BLaER1 (cell line): ENCODE results near the gene CTDP1.

ENCODE experiments used
- H3K27ac ChIP-seq: shearing (Covaris generic); formaldehyde crosslinking; 2 replicates; pipeline ENCODE4 v1.8.1; 2022
- H3K27me3 ChIP-seq: shearing (Covaris generic); formaldehyde crosslinking; 2 replicates; pipeline ENCODE4 v1.8.1; 2022
- H3K36me3 ChIP-seq: shearing (Covaris generic); formaldehyde crosslinking; 2 replicates; pipeline ENCODE4 v1.8.1; 2022
- H3K4me1 ChIP-seq: shearing (Covaris generic); formaldehyde crosslinking; 2 replicates; pipeline ENCODE4 v1.8.1; 2022
- H3K4me2 ChIP-seq: shearing (Covaris generic); formaldehyde crosslinking; 2 replicates; pipeline ENCODE4 v1.8.1; 2022
- H3K4me3 ChIP-seq: shearing (Covaris generic); formaldehyde crosslinking; 2 replicates; pipeline ENCODE4 v1.8.1; 2022
- H3K9ac ChIP-seq: shearing (Covaris generic); formaldehyde crosslinking; 2 replicates; pipeline ENCODE4 v1.8.1; 2022
- H3K9me3 ChIP-seq: shearing (Covaris generic); formaldehyde crosslinking; 2 replicates; pipeline ENCODE4 v1.8.1; 2022
- H4K20me1 ChIP-seq: shearing (Covaris generic); formaldehyde crosslinking; 2 replicates; pipeline ENCODE4 v1.8.1; 2022
- Cebpa-rat ChIP-seq: shearing (Covaris generic); IDR thresholded peaks from 2 replicates; pipeline ENCODE4 v1.8.1; 2022

Gene CTDP1

DNA sequence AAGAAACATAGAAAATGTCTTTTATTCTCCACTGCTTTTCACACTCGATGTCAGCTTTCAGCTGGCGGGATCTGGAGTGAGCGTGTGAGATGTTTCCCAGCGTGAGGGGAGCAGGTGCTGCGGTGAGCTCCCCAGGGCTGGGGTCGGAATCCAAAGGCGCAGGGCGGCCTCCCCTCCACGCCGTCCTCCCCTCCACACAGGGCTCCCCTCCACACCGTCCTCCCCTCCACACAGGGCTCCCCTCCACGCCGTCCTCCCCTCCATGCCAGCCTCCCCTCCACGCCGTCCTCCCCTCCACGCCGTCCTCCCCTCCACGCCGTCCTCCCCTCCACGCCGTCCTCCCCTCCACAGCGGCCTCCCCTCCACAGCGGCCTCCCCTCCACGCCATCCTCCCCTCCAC lies 91.2 kb downstream of the CTDP1 start:
- no peak for TF ChIP-seq Cebpa-rat
- Histone ChIP-seq H3K27ac (no peak overlapping the region), H3K9ac (no peak overlapping the region), H3K36me3 (no peaks in the 10 kb centered on the region), H3K4me3 (no peak overlapping the region), H3K4me1 (no peaks in the 10 kb centered on the region), H3K4me2 (no peak overlapping the region), H3K27me3 (peaks cover 7% of the 10 kb centered on the region), H4K20me1 (no peaks in the 10 kb centered on the region), H3K9me3 (peaks cover 20% of the 10 kb centered on the region)

DNA sequence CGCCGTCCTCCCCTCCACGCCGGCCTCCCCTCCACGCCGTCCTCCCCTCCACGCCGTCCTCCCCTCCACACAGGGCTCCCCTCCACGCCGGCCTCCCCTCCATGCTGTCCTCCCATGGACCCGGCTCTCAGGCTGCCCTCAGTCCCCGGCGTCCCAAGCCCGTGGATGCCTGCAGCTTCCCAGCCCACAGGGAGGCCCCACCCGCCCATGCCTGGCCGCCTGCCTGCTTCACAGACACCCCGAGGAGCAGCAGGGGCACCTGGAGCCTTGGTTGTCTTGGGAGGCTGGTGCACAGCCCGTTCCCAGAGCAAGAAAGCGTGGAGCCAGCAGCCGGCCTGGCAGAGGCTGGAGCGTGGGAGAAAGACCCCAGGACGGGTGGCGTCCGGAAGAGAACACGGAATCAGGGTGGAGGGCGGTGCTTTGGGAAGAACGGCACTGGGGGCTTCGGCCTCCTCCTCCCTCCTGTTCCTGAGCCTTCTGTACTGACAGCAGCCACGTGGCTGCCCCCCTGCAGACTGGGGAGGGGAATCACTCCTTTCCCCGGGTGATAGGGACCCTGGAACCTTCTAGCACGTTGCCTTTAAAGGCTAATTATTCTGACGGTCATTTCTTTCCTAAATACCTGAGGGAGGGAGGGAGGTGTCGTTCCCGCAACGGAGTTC lies 92.0 kb downstream of the CTDP1 start:
- TF ChIP-seq Cebpa-rat: no peak

DNA sequence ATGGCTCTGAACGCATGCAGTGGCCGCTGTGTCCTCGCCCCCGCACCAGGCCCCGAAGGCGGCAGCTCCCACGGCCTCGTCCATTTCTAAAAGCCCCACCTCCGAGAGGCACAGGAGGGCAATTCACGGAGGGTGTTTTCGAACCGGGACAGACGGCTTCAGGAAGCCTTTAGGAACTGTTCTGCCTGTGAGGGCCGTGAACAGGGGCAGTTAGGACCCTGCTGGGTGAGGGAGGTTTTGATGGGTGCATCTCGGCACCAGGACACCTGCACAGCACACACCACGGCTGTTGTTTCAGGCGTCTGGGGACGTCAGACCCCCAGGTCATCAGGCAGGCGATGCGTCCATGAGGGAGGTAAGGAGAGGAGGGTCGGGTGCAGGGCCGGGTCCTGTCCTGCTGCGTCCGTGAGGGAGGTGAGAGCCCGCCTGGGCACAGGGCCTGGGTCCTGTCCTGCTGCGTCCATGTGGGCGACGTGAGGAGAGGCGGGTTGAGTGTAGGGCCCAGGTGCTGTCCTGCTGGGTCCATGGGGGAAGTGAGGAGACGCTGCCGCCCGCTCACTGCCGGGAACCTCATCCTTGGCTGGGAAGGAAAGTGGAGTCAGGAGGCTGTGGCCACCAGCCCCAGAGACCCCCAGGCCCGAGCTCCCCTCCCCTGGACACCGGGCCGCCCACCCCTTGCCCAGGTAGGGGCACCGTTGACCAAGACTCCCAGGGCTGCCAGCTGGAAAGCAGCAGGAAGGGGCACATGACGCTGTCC lies 92.7 kb downstream of the CTDP1 start:
- Histone ChIP-seq H3K27me3 (peaks cover 11% of the 10 kb centered on the region), H3K4me1 (no peaks in the 10 kb centered on the region), H3K36me3 (no peaks in the 10 kb centered on the region), H3K9me3 (peaks cover 17% of the 10 kb centered on the region), H3K9ac (no peak overlapping the region), H4K20me1 (no peaks in the 10 kb centered on the region), H3K27ac (no peak overlapping the region), H3K4me3 (no peak overlapping the region), H3K4me2 (no peak overlapping the region)
- no peak for TF ChIP-seq Cebpa-rat

More for the DNA sequence above, 92.0 kb downstream of the CTDP1 start:
- no peaks in the 10 kb centered on the region for H4K20me1 ChIP-seq
- peaks cover 8% of the 10 kb centered on the region for H3K27me3 ChIP-seq
- H3K4me2 ChIP-seq: no peak overlapping the region
- H3K9ac ChIP-seq: no peak overlapping the region
- no peaks in the 10 kb centered on the region for H3K36me3 ChIP-seq
- no peak overlapping the region for H3K27ac ChIP-seq
- H3K4me3 ChIP-seq: no peak overlapping the region
- H3K9me3 ChIP-seq: peaks cover 20% of the 10 kb centered on the region
- H3K4me1 ChIP-seq: no peaks in the 10 kb centered on the region

DNA sequence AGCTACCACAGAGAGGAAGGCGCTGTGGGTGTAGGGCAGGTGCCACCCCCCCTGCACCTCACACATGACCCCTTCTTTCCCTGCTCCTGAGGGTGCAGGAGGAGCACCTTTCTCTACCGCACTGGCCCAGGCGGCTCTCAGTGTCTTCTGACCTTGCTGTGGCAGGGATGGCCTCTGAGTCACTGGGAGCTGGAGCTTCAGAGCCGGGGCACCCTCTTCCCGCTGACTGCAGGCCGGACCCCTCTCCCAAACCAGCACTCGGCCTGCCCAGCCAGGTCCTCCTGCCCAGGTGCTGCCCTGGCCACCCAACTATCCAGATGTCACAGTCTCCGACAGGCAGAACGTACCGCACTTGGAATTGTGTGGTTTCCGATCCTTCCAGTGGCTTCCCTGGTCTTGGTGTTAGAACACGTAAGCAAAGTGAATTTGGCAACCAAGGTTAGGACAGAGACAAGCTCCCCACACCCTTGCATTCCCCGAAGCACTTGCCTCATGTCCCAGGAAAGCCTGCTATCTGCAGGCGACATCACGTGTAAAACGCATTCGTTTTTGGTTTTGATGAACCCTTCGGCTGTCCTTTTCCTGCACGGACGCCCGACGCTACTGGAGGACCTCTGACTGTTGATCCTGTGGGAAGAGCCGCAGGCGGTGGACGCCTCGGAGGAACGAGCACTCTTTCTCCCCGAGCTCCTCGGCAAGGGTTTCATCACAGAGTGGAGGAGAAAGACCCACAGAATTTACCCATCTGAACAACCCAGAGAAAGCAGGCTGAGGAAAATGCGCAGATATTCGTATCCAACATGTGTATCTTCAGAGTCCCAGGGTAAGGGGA lies 93.5 kb downstream of the CTDP1 start:
- H3K4me3 ChIP-seq: no peak overlapping the region
- no peak overlapping the region for H3K4me2 ChIP-seq
- H3K36me3 ChIP-seq: no peaks in the 10 kb centered on the region
- H3K4me1 ChIP-seq: no peaks in the 10 kb centered on the region
- H3K9me3 ChIP-seq: peaks cover 9% of the 10 kb centered on the region
- no peak overlapping the region for H3K27ac ChIP-seq
- H4K20me1 ChIP-seq: no peaks in the 10 kb centered on the region
- peaks cover 13% of the 10 kb centered on the region for H3K27me3 ChIP-seq
- H3K9ac ChIP-seq: no peak overlapping the region
- no peak for TF ChIP-seq Cebpa-rat

DNA sequence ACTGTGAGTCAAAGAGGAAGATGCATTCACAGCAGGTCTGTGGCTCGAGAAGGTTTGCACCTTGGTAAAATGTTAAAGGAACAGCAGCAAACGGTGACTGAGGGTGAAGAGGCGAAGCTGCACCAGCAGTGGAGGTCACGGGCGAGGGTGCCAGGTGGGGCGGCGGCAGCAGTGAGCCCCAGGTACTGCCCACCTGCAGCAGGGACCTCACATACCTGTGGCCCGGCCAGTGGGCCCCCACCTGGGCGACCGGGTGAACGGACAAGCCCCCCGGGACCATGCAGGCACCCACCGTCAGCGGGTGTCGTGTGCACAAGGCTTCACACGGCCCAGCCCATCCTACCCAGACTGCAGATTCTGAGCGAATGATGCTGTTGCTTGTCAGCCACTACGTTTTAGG lies 94.5 kb downstream of the CTDP1 start:
- no peaks in the 10 kb centered on the region for H3K36me3 ChIP-seq
- 0 out of 2 replicates have a peak, but pooled peaks cover 3% of the 10 kb centered on the region for H3K9me3 ChIP-seq
- H3K4me3 ChIP-seq: no peak overlapping the region
- no peak for TF ChIP-seq Cebpa-rat
- H3K4me2 ChIP-seq: no peak overlapping the region
- H3K4me1 ChIP-seq: no peaks in the 10 kb centered on the region
- no peaks in the 10 kb centered on the region for H4K20me1 ChIP-seq
- no peak overlapping the region for H3K27ac ChIP-seq
- H3K27me3 ChIP-seq: peaks cover 13% of the 10 kb centered on the region
- no peak overlapping the region for H3K9ac ChIP-seq

DNA sequence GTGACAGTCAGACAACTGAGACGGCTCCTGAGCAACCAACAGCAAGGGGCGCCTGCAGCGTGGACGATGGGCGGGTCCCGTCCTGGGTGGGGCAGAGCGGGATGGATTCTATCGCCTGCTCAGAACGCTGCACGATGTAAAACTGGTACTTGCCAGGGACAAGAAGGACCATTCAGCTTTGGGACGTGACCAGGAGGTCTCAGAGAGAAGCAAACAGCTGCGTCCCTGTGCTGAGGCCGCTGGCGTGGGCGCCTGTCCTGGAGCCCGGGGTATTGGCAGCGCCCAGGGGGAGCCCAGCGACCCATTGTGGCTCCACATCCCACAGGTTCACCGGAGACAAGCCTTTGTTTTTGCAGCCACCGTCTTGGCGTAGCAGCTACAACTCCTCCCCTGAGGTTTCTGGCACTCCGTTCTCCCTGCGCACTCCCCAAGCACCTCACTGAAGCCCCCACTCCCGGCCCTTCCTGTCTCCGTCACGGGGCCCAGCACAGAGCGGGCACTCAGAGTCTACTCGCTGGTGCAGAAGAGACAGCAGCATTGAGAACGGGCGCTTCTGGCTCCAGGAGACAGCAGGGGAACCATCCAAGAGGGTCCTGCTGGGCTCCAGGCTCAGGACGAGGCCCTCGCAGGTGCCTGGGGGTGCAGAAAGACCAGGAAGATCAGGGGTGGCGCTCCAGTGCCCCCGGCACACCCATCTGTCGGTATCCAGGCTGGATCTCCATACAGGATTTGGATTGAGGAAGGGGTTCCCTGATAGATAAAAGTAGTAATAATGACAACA lies 96.0 kb downstream of the CTDP1 start:
- no peaks in the 10 kb centered on the region for H3K36me3 ChIP-seq
- no peak overlapping the region for H3K9ac ChIP-seq
- H3K4me2 ChIP-seq: no peak overlapping the region
- H3K9me3 ChIP-seq: no peaks in the 10 kb centered on the region
- no peak overlapping the region for H3K27ac ChIP-seq
- H3K4me3 ChIP-seq: no peak overlapping the region
- peaks cover 13% of the 10 kb centered on the region for H3K27me3 ChIP-seq
- no peaks in the 10 kb centered on the region for H3K4me1 ChIP-seq
- no peaks in the 10 kb centered on the region for H4K20me1 ChIP-seq
- TF ChIP-seq Cebpa-rat: no peak

DNA sequence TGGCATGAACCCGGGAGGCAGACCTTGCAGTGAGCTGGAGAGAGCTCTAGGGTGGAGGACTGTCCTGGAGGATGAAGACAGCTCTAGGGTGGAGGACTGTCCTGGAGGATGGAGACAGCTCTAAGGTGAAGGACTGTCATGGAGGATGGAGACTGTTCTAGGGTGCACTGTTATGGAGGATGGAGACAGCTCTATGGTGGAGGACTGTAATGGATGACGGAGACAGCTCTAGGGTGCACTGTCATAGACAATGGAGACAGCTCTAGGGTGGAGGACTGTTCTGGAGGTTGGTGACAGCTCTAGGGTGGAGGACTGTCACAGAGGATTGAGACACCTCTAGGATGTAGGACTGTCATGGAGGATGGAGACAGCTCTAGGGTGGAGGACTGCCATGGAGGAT lies 97.1 kb downstream of the CTDP1 start:
- Histone ChIP-seq H3K4me1 (no peaks in the 10 kb centered on the region), H3K9ac (no peak overlapping the region), H3K27ac (no peak overlapping the region), H3K36me3 (no peaks in the 10 kb centered on the region), H3K4me3 (no peak overlapping the region), H3K4me2 (no peak overlapping the region), H3K27me3 (peaks cover 13% of the 10 kb centered on the region), H4K20me1 (no peaks in the 10 kb centered on the region), H3K9me3 (no peaks in the 10 kb centered on the region)
- TF ChIP-seq Cebpa-rat: no peak

DNA sequence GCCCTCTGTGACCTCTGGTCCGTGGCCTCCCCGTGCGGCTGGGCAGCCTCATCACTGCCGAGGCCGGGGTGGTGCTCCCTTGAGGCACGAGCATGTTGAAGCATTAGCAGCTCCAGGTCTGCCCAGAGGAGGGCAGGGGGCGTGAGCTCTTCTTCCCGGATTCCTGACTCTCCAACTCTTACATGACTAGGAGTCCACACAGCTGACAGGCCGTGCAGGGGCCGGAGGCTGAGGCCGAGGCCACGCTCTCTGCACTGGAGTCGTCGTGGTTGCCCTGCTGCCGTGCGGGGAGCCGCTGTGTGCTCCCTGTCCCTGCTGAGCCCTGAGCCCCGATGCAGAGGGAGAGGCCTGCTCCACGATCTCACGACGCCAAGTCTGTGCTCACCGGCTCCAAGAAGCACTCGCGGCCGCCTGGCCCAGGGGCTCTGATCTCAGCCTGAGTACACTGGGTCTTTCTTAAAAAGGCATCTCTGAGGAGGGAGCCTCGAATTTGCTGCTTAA lies 98.7 kb downstream of the CTDP1 start:
- H4K20me1 ChIP-seq: no peaks in the 10 kb centered on the region
- H3K4me2 ChIP-seq: no peak overlapping the region
- H3K9me3 ChIP-seq: no peaks in the 10 kb centered on the region
- no peaks in the 10 kb centered on the region for H3K36me3 ChIP-seq
- no peak overlapping the region for H3K9ac ChIP-seq
- H3K4me3 ChIP-seq: no peak overlapping the region
- peaks cover 18% of the 10 kb centered on the region; the same call in 1 of the 2 replicates for H3K27me3 ChIP-seq
- no peaks in the 10 kb centered on the region for H3K4me1 ChIP-seq
- no peak overlapping the region for H3K27ac ChIP-seq
- no peak for TF ChIP-seq Cebpa-rat

DNA sequence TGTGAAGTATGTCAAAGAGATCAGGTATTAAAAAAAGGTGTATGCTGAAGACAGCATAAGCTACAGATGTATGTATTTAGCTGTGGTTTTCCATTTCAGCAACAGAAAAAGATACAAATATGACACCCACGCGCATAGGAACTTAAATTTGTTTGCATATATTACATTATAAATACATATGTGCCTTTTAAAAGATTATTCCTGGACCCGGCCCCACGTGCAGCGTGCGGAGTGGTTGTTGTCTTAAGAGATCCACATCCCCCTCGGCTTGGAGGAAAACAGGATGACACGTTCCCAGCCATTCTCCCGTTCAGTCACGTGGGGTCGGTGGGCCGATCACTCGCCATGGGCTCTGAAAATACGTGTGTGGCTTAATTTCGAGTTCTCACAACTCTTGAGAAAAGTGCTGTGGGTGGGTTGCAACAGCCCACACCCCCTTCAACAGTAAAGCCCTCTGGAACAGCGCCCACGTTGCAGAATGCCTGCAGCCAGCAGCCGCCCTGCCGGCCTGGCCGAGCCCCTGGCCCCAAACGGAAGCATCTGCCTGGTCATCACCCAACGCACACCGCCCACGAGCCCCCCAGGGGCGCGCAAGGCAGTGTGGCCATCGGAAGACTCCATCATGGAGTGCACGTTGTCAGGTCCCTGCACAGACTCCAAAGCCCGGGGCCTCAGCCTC lies 99.6 kb downstream of the CTDP1 start:
- Histone ChIP-seq H3K9me3 (no peaks in the 10 kb centered on the region), H3K9ac (no peak overlapping the region), H3K36me3 (no peaks in the 10 kb centered on the region), H3K27ac (no peak overlapping the region), H3K4me3 (no peak overlapping the region), H3K4me2 (no peak overlapping the region), H3K4me1 (no peaks in the 10 kb centered on the region), H4K20me1 (peaks cover 2% of the 10 kb centered on the region; the same call in 1 of the 2 replicates), H3K27me3 (peaks cover 26% of the 10 kb centered on the region)
- no peak for TF ChIP-seq Cebpa-rat
